ENCODE data around the gene TCFL5.

DNA sequence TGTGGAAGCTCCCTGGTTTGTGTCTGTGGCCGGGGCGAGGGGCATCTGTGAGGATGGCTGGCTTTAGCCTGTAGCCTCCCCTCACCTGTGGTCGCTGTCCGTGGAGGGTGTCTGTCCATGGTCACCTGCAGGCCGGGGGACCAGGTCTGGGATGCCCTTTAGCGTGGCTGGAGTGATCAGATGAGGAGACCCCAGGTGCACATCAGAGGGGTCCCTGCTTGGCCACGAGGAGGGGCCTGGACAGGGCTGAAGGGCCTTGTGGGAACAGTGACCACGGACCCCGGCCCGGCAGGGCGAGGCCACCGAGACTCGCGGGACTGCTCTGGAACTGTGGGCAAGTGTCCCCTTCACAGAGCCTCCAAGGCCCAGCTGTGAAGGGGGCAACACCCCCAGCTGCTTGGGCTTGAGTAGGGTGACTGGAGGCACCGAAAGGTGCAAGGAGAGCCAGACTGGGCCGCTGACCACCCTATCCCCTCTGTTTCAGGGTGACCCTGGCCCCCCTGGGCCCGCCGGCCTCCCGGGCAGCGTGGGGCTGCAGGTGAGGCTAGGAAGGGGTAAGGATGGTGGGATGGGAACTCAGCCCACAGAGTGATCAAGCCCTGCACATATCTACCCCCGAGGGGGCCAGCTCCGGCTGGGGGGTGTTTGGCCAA, 36.2 kb downstream of the TCFL5 start:
- TF ChIP-seq POLR2A (IDR thresholded peaks at IDR 0.05; ENCODE audit: low read length) (no peak), GATA1 (IDR thresholded peaks at IDR 0.05; ENCODE audit: low read depth, low read length) (no peak)

All from erythroblast (primary cell).